ENCODE results near the gene OR6P1. TPM values are rescaled to one million over a fixed set of nuclear protein-coding genes. Genes with fewer than 3 reads are reported as not detected.

OR6P1 gene
- total RNA-seq, 4 donors from 2014 or later, result not detected

- Histone ChIP-seq H3K36me3 (no peaks in the 10 kb centered on the region), H3K9me3 (no peaks in the 10 kb centered on the region), H3K27ac (no peak overlapping the region), H3K27me3 (no peaks in the 10 kb centered on the region), H3K4me3 (no peak overlapping the region), H3K4me1 (no peaks in the 10 kb centered on the region)
- WGBS, result 82% methylated on average over 1 of the region's 1 CpG
- TF ChIP-seq EP300 (IDR thresholded peaks at IDR 0.05) (no peak), POLR2A (IDR thresholded peaks at IDR 0.05) (no peak), POLR2AphosphoS5 (IDR thresholded peaks at IDR 0.05) (no peak), CTCF (IDR thresholded peaks at IDR 0.05) (no peak)
- no peak for DNase-seq (ENCODE audit: low spot score in 2 of 2)
Observed at GRCh38 chr1:158572226-158572625, 1.8 kb upstream of the OR6P1 start.

GRCh38 chr1:158564608-158565007 lies 5.8 kb downstream of the OR6P1 start:
- no peaks in the 10 kb centered on the region for H3K4me1 ChIP-seq
- WGBS, result 54% methylated on average over 2 of the region's 2 CpGs
- H3K9me3 ChIP-seq, result no peaks in the 10 kb centered on the region
- H3K27me3 ChIP-seq, result no peaks in the 10 kb centered on the region
- H3K27ac ChIP-seq, result no peak overlapping the region
- DNase-seq (ENCODE audit: low spot score in 2 of 2), result no peak
- H3K4me3 ChIP-seq, result no peak overlapping the region
- no peaks in the 10 kb centered on the region for H3K36me3 ChIP-seq
- TF ChIP-seq CTCF (IDR thresholded peaks at IDR 0.05), result no peak
- TF ChIP-seq POLR2A (IDR thresholded peaks at IDR 0.05), result no peak
- no peak for TF ChIP-seq POLR2AphosphoS5 (IDR thresholded peaks at IDR 0.05)
- TF ChIP-seq EP300 (IDR thresholded peaks at IDR 0.05), result no peak

GRCh38 chr1:158563853-158564252 lies 6.5 kb downstream of the OR6P1 start:
- H3K9me3 ChIP-seq, result no peaks in the 10 kb centered on the region
- 55% methylated on average over 2 of the region's 2 CpGs for WGBS

GRCh38 chr1:158559696-158560095 lies 10.7 kb downstream of the OR6P1 start:
- TF ChIP-seq POLR2A (IDR thresholded peaks at IDR 0.05), result no peak
- no peak for TF ChIP-seq EP300 (IDR thresholded peaks at IDR 0.05)
- TF ChIP-seq POLR2AphosphoS5 (IDR thresholded peaks at IDR 0.05), result no peak
- TF ChIP-seq CTCF (IDR thresholded peaks at IDR 0.05), result no peak
- no peaks in the 10 kb centered on the region for H3K36me3 ChIP-seq
- no peak overlapping the region for H3K27ac ChIP-seq
- no peak overlapping the region for H3K4me3 ChIP-seq
- H3K27me3 ChIP-seq, result no peaks in the 10 kb centered on the region
- no peaks in the 10 kb centered on the region for H3K4me1 ChIP-seq
- no peak for DNase-seq (ENCODE audit: low spot score in 2 of 2)
- 63% methylated on average over 1 of the region's 1 CpG for WGBS
- H3K9me3 ChIP-seq, result no peaks in the 10 kb centered on the region

More at GRCh38 chr1:158563853-158564252, 6.5 kb downstream of the OR6P1 start:
- H3K4me1 ChIP-seq, result no peaks in the 10 kb centered on the region
- no peak for TF ChIP-seq EP300 (IDR thresholded peaks at IDR 0.05)
- no peak for TF ChIP-seq POLR2AphosphoS5 (IDR thresholded peaks at IDR 0.05)
- no peak for DNase-seq (ENCODE audit: low spot score in 2 of 2)
- no peaks in the 10 kb centered on the region for H3K27me3 ChIP-seq
- no peak overlapping the region for H3K4me3 ChIP-seq
- no peak overlapping the region for H3K27ac ChIP-seq
- H3K36me3 ChIP-seq, result no peaks in the 10 kb centered on the region

- Histone ChIP-seq H3K36me3 (no peaks in the 10 kb centered on the region), H3K27me3 (no peaks in the 10 kb centered on the region), H3K4me3 (no peak within 1 kb of the TSS), H3K4me1 (no peaks in the 10 kb centered on the region), H3K27ac (no peak within 1 kb of the TSS), H3K9me3 (no peaks in the 10 kb centered on the region)
- TF ChIP-seq POLR2AphosphoS5 (IDR thresholded peaks at IDR 0.05) (no peak), CTCF (IDR thresholded peaks at IDR 0.05) (no peak), POLR2A (IDR thresholded peaks at IDR 0.05) (no peak), EP300 (IDR thresholded peaks at IDR 0.05) (no peak)
- 79% methylated on average over 3 of the region's 3 CpGs for WGBS
- no peak for DNase-seq (ENCODE audit: low spot score in 2 of 2)
Observed at GRCh38 chr1:158554352-158554751, 16.0 kb downstream of the OR6P1 start, which contains the start of gene OR6Y1. Gene OR6Y1 (minus strand): TSS chr1:158554405. CDS start chr1:158548105, 6,300 bp downstream.

- TF ChIP-seq POLR2AphosphoS5 (IDR thresholded peaks at IDR 0.05), result no peak
- TF ChIP-seq POLR2A (IDR thresholded peaks at IDR 0.05), result no peak
- TF ChIP-seq CTCF (IDR thresholded peaks at IDR 0.05), result no peak
- no peak for TF ChIP-seq EP300 (IDR thresholded peaks at IDR 0.05)
- no peaks in the 10 kb centered on the region for H3K36me3 ChIP-seq
- no peaks in the 10 kb centered on the region for H3K27me3 ChIP-seq
- H3K4me3 ChIP-seq, result no peak overlapping the region
- no peaks in the 10 kb centered on the region for H3K4me1 ChIP-seq
- WGBS, result 64% methylated on average over 1 of the region's 1 CpG
- no peak for DNase-seq (ENCODE audit: low spot score in 2 of 2)
- H3K9me3 ChIP-seq, result no peaks in the 10 kb centered on the region
- H3K27ac ChIP-seq, result no peak overlapping the region
Observed at GRCh38 chr1:158552296-158552695, 18.1 kb downstream of the OR6P1 start.

All from suprapubic skin (tissue), 4 donors.